ENCODE measurements around the gene KLHL17.
"Not testable (repeated sequence)": the region's sequence is repeated elsewhere in the genome, so short reads cannot be mapped to it uniquely, and the experiment has no call there.

KLHL17 gene

DNA sequence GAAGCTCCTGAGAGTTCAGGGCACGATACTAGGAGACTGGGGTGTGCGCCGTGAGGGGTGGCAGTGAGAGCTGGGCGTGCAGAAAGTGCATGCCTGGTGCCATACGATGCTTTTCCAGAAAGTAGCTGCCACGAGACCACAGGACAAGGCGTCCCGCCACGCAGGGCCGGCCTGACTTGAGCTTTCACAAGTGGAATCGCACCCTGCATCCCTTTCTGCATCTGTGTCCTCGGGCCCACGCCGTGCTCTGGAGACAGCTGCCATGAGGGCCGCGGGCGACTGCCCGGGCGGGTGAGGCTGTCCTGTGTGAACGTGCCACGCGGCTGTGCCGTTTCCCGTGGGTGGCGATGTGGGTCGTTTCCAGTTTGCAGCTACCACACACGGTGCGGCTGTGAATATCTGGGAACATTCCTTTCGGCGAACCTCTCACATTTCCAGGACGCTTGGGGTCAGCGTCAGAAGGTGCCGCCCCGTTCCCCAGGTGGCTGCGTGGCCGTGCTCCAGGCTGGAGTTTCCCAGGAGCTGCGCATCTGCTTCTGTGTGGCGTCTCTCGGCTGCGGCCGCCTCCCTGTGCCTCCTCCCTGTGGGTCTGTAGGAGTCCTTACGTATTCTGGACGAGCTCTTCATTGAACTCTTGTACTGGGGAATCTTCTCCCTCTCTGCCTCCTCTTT, 22.5 kb downstream of the KLHL17 start:
- Histone ChIP-seq H3K4me1 (ENCODE audit: control insufficient read depth, low read depth, low read length) (no peaks in the 10 kb centered on the region), H3K9ac (ENCODE audit: low read length) (no peak overlapping the region), H3K4me3 (ENCODE audit: low read length) (no peak overlapping the region), H3K9me3 (ENCODE audit: control insufficient read depth, low read depth, low read length) (no peaks in the 10 kb centered on the region), H3K27ac (ENCODE audit: low read length) (no peak overlapping the region), H3K27me3 (ENCODE audit: control insufficient read depth, insufficient read depth, low read length) (peaks cover 60% of the 10 kb centered on the region), H3K36me3 (ENCODE audit: control insufficient read depth, low read depth, low read length) (no peaks in the 10 kb centered on the region)

DNA sequence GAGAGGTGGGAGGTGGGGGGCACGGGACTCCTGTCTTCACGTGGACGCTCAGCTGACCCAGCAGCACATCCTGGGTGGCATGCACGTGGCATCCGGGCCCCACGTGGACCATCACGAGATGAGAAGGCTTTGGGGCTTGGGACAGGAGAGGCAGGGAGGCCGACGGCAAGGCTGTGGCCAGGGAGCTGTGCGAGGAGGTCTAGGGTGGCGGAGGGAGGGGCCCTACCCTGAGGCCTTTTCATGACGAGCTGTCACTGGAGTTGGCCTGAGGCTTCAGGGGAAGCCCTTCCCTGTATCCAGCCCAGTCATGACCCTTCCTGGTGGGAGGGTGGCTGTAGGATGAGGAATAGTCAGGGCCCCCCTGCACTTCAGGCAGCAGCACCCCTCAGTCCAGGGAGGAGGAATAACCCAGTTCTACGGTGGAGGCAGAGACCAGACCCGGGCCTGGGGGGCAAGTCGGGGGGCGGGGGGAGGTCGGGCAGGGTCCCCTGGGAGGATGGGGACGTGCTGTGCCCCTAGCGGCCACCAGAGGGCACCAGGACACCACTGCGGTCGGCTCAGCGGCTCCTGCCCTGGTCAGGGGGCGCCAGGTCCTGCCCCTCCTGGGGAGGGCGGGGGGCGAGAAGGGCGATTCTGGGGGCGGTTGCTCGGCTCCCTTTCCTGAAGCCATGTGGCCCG, 23.6 kb downstream of the KLHL17 start:
- H3K36me3 ChIP-seq (ENCODE audit: control insufficient read depth, low read depth, low read length), result no peaks in the 10 kb centered on the region
- no peaks in the 10 kb centered on the region for H3K9me3 ChIP-seq (ENCODE audit: control insufficient read depth, low read depth, low read length)
- H3K27ac ChIP-seq (ENCODE audit: low read length), result no peak overlapping the region
- no peak overlapping the region for H3K9ac ChIP-seq (ENCODE audit: low read length)
- no peak overlapping the region for H3K4me3 ChIP-seq (ENCODE audit: low read length)
- H3K27me3 ChIP-seq (ENCODE audit: control insufficient read depth, insufficient read depth, low read length), result peaks cover 71% of the 10 kb centered on the region
- H3K4me1 ChIP-seq (ENCODE audit: control insufficient read depth, low read depth, low read length), result no peaks in the 10 kb centered on the region

DNA sequence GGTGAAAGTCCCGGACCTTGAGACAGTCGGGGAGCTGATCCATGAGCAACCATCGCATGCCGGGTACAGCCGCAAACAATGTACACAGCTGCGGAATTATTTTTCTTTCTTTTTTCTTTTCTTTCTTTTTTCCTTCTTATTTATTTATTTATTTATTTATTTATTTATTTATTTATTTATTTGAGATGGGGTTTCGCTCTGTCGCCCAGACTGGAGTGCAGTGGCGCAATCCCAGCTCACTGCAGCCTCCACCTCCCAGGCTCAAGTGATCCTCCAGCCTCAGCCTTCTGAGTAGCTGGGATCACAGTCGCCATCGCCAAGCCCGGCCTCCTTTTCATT, 24.1 kb downstream of the KLHL17 start:
- no peak overlapping the region for H3K9ac ChIP-seq (ENCODE audit: low read length)
- no peaks in the 10 kb centered on the region for H3K9me3 ChIP-seq (ENCODE audit: control insufficient read depth, low read depth, low read length)
- no peak overlapping the region for H3K27ac ChIP-seq (ENCODE audit: low read length)
- peaks cover 76% of the 10 kb centered on the region for H3K27me3 ChIP-seq (ENCODE audit: control insufficient read depth, insufficient read depth, low read length)
- H3K36me3 ChIP-seq (ENCODE audit: control insufficient read depth, low read depth, low read length), result no peaks in the 10 kb centered on the region
- no peak overlapping the region for H3K4me3 ChIP-seq (ENCODE audit: low read length)
- H3K4me1 ChIP-seq (ENCODE audit: control insufficient read depth, low read depth, low read length), result no peaks in the 10 kb centered on the region

DNA sequence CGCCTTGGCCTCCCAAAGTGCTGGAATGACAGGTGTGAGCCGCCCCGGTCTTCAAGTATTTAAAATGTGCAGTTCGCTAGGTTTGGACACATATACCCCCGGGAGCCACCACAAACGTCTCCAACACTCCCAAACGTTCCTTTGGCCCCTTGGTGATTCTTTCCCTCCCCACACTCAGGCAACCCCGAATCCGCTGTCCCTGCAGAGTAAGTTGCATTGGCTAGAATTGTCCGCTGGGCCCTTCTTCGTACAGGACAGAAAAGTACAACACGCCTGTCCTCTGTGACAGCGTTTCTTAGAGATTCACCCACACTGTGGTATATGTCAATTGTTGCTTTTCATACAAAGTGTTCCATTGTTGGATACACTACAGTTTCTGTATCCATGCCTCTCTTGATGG, 24.7 kb downstream of the KLHL17 start:
- Histone ChIP-seq H3K36me3 (ENCODE audit: control insufficient read depth, low read depth, low read length) (no peaks in the 10 kb centered on the region), H3K9ac (ENCODE audit: low read length) (no peak overlapping the region), H3K27me3 (ENCODE audit: control insufficient read depth, insufficient read depth, low read length) (peaks cover 76% of the 10 kb centered on the region), H3K4me3 (ENCODE audit: low read length) (no peak overlapping the region), H3K4me1 (ENCODE audit: control insufficient read depth, low read depth, low read length) (no peaks in the 10 kb centered on the region), H3K9me3 (ENCODE audit: control insufficient read depth, low read depth, low read length) (no peaks in the 10 kb centered on the region), H3K27ac (ENCODE audit: low read length) (no peak overlapping the region)

DNA sequence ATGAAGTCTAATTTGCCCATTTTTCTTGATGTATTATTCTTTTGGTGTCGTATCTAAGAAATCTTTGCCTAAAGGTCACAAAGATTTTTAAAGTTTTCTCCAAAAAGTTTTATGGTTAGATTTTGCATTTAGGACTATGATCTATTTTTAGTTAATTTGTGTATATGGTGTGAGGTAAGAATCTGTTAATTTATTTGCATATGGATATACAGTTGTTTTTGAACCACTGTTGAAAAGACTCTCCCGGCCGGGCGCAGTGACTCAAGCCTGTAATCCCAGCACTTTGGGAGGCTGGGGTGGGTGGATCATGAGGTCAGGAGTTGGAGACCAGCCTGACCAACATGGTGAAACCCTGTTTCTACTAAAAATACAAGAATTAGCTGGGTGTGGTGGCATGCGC, 27.7 kb downstream of the KLHL17 start:
- H3K4me3 ChIP-seq (ENCODE audit: low read length); H3K4me1 ChIP-seq (ENCODE audit: control insufficient read depth, low read depth, low read length); H3K9ac ChIP-seq (ENCODE audit: low read length); H3K27ac ChIP-seq (ENCODE audit: low read length); H3K36me3 ChIP-seq (ENCODE audit: control insufficient read depth, low read depth, low read length); H3K9me3 ChIP-seq (ENCODE audit: control insufficient read depth, low read depth, low read length): not testable (repeated sequence)
- peaks cover 88% of the 10 kb centered on the region for H3K27me3 ChIP-seq (ENCODE audit: control insufficient read depth, insufficient read depth, low read length)

DNA sequence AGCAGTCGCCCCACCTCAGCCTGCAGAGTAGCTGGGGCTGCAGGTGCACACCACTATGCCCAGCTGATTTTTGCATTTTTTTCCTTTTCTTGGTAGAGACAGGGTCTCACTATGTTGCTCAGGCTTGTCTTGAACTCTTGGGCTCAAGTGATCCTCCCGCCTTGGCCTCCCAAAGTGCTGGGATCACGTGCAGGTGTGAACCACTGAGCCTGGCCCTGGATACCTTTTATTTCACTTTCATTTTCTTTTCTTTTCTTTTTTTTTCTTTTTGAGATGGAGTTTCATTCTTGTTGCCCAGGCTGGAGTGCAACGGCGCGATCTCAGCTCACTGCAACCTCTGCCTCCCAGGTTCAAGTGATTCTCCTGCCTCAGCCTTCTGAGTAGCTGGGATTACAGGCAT, 30.9 kb downstream of the KLHL17 start:
- not testable (repeated sequence) for H3K9me3 ChIP-seq (ENCODE audit: control insufficient read depth, low read depth, low read length); H3K4me3 ChIP-seq (ENCODE audit: low read length); H3K27ac ChIP-seq (ENCODE audit: low read length); H3K4me1 ChIP-seq (ENCODE audit: control insufficient read depth, low read depth, low read length); H3K36me3 ChIP-seq (ENCODE audit: control insufficient read depth, low read depth, low read length); H3K9ac ChIP-seq (ENCODE audit: low read length)
- peaks cover 93% of the 10 kb centered on the region for H3K27me3 ChIP-seq (ENCODE audit: control insufficient read depth, insufficient read depth, low read length)

DNA sequence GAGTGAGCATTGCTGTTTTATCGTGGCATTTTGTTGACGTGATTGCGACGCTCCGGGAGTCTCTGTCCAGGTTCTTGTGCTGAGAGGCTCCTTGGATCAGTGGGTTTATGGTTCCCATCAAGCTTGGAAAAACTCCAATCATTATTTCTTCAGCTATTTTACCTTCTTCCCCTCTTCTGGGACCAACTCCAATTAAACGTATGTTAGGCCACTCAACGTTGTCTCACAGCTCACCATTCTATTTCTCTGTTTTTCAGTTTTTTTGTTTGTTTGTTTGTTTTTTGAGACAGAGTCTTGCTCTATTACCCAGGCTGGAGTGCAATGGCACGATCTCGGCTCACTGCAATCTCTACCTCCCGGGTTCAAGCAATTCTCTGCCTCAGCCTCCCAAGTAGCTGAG, 31.5 kb downstream of the KLHL17 start:
- no peak overlapping the region for H3K4me3 ChIP-seq (ENCODE audit: low read length)
- no peak overlapping the region for H3K9ac ChIP-seq (ENCODE audit: low read length)
- no peaks in the 10 kb centered on the region for H3K9me3 ChIP-seq (ENCODE audit: control insufficient read depth, low read depth, low read length)
- no peaks in the 10 kb centered on the region for H3K36me3 ChIP-seq (ENCODE audit: control insufficient read depth, low read depth, low read length)
- no peak overlapping the region for H3K27ac ChIP-seq (ENCODE audit: low read length)
- peaks cover 94% of the 10 kb centered on the region for H3K27me3 ChIP-seq (ENCODE audit: control insufficient read depth, insufficient read depth, low read length)
- no peaks in the 10 kb centered on the region for H3K4me1 ChIP-seq (ENCODE audit: control insufficient read depth, low read depth, low read length)

DNA sequence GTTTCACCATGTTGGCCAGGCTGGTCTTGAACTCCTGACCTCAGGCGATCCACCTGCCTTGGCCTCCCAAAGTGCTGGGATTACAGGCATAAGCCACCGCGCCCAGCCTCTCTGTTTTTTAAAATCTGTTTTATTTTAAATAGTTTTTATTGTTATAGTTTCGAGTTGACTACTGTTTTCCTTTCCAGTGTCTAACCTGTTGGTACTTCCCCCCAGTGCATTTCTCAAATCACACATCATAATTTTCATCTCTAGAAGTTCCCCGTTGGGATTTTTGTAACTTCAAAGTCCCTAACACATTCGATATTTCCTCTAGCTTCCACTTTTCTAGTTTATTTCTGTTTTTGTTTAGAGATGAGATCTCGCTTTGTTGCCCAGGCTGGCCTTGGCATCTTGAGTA, 32.0 kb downstream of the KLHL17 start:
- Histone ChIP-seq H3K27me3 (ENCODE audit: control insufficient read depth, insufficient read depth, low read length) (peaks cover 97% of the 10 kb centered on the region), H3K27ac (ENCODE audit: low read length) (no peak overlapping the region), H3K9ac (ENCODE audit: low read length) (no peak overlapping the region)

DNA sequence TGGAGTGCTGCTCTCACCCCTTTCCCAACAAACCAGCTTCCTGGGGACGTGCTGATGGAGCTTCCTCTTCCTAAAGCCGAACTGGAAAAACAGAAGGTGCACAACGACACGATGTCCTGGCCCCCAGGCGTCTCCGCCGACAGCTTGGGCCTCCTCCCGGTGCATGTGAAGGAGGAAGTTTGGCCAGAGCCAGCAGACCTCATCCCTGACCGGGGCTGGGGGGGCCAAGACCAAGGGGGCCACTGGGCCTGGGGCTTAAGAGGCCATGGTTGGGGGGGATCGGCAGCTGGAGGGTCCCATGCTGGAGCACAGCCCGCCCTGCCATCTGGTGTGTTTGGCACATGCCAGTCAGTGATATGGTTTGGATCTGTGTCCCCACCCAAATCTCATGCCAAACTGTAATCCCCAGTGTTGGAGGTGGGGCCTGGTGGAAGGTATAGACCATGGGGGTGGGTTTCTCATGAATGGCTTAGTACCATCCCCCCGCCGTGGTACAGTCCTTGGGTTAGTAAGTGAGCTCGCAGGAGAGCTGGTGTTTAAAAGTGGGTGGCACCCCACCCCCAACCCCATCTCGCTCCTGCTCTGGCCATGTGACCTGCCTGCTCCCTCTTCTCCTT, 33.1 kb downstream of the KLHL17 start:
- Histone ChIP-seq H3K9me3 (ENCODE audit: control insufficient read depth, low read depth, low read length) (no peaks in the 10 kb centered on the region), H3K4me3 (ENCODE audit: low read length) (no peak overlapping the region), H3K9ac (ENCODE audit: low read length) (no peak overlapping the region), H3K36me3 (ENCODE audit: control insufficient read depth, low read depth, low read length) (no peaks in the 10 kb centered on the region), H3K27me3 (ENCODE audit: control insufficient read depth, insufficient read depth, low read length) (peaks cover 97% of the 10 kb centered on the region), H3K27ac (ENCODE audit: low read length) (no peak overlapping the region), H3K4me1 (ENCODE audit: control insufficient read depth, low read depth, low read length) (no peaks in the 10 kb centered on the region)

More for the DNA sequence above, 32.0 kb downstream of the KLHL17 start:
- no peaks in the 10 kb centered on the region for H3K4me1 ChIP-seq (ENCODE audit: control insufficient read depth, low read depth, low read length)
- no peak overlapping the region for H3K4me3 ChIP-seq (ENCODE audit: low read length)
- H3K36me3 ChIP-seq (ENCODE audit: control insufficient read depth, low read depth, low read length), result no peaks in the 10 kb centered on the region
- no peaks in the 10 kb centered on the region for H3K9me3 ChIP-seq (ENCODE audit: control insufficient read depth, low read depth, low read length)

DNA sequence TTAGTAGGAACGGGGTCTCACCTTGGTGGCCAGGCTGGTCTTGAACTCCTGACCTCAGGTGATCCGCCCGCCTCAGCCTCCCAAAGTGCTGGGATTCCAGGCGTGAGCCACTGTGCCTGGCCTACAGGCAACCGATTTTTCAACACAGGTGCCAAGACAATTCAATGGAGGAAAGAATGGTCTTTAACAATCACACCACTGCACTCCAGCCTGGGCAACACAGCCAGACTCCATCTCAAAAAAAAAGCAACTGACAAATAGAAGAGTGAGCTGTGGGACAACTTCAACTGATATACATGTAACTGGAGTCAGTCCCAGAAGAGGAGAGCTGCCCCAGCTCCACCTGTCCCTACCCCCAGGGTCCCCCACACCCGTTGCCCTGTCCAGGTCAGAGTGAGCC, 34.2 kb downstream of the KLHL17 start:
- H3K27me3 ChIP-seq (ENCODE audit: control insufficient read depth, insufficient read depth, low read length), result peaks cover 97% of the 10 kb centered on the region
- H3K36me3 ChIP-seq (ENCODE audit: control insufficient read depth, low read depth, low read length); H3K9me3 ChIP-seq (ENCODE audit: control insufficient read depth, low read depth, low read length); H3K9ac ChIP-seq (ENCODE audit: low read length); H3K4me3 ChIP-seq (ENCODE audit: low read length); H3K4me1 ChIP-seq (ENCODE audit: control insufficient read depth, low read depth, low read length); H3K27ac ChIP-seq (ENCODE audit: low read length): not testable (repeated sequence)

DNA sequence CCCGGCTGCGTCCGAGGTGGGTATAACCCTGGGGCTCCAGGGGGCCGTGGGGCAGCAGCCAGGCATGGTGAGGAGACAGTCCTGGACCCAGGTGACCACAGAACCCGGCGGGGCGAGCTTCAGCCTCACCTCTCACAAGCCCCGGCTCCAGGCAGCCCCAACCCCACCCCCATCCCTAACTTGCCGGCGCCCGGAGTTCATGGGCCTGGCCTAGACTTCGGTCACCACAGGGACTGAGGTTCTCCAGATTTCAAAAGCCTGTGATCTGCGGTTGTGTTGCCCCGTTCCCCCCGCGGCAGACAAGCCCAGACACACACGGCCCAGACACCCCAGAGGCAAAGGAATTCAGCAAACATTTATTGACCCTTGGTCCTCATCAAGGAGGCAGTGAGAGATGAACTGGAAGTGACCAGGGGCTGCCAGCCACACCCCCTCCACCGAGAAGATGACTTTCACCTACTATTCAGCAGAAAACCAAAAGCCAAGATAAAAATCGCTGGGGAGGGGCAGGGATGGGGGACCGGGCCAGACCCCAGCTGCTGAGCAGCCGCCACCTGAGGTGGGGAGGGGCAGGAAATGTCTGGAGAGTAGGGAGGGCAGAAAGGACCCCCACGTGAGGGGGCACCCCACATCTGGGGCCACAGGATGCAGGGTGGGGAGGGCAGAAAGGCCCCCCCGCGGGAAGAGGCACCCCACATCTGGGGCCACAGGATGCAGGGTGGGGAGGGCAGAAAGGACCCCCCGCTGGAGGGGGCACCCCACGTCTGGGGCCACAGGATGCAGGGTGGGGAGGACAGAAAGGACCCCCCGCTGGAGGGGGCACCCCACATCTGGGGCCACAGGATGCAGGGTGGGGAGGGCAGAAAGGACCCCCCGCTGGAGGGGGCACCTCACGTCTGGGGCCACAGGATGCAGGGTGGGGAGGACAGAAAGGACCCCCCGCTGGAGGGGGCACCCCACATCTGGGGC, 35.6 kb downstream of the KLHL17 start:
- no peaks in the 10 kb centered on the region for H3K9me3 ChIP-seq (ENCODE audit: control insufficient read depth, low read depth, low read length)
- H3K27ac ChIP-seq (ENCODE audit: low read length), result no peak overlapping the region
- H3K4me1 ChIP-seq (ENCODE audit: control insufficient read depth, low read depth, low read length), result no peaks in the 10 kb centered on the region
- peaks cover 98% of the 10 kb centered on the region for H3K27me3 ChIP-seq (ENCODE audit: control insufficient read depth, insufficient read depth, low read length)
- H3K9ac ChIP-seq (ENCODE audit: low read length), result no peak overlapping the region
- no peaks in the 10 kb centered on the region for H3K36me3 ChIP-seq (ENCODE audit: control insufficient read depth, low read depth, low read length)
- H3K4me3 ChIP-seq (ENCODE audit: low read length), result no peak overlapping the region
